OCI-LY7 (cell line): Measurements from ENCODE around the gene TSPAN19.

ENCODE experiments used
- EZH2phosphoT487 ChIP-seq: fragments of 200-600 bp; sonication (generic); IDR thresholded peaks from 2 replicates; pipeline ENCODE4 v1.6.1; 2018; ENCODE audit warnings: low read depth, borderline replicate concordance, mild to moderate bottlenecking, mixed run types, antibody characterized with exemption, low read length, moderate library complexity, mixed read lengths
- TF ChIP-seq, protein P1 (sequence below): fragments of 200-600 bp; sonication (generic); conservative IDR thresholded peaks from 2 replicates; pipeline ENCODE4 v1.5.1; 2014; ENCODE audit warnings: mild to moderate bottlenecking, antibody characterized with exemption, low read length, moderate library complexity, mixed read lengths

GRCh38 chr12:85043829-85044228, 7.8 kb upstream of the TSPAN19 start:
- TF ChIP-seq, protein P1, sequence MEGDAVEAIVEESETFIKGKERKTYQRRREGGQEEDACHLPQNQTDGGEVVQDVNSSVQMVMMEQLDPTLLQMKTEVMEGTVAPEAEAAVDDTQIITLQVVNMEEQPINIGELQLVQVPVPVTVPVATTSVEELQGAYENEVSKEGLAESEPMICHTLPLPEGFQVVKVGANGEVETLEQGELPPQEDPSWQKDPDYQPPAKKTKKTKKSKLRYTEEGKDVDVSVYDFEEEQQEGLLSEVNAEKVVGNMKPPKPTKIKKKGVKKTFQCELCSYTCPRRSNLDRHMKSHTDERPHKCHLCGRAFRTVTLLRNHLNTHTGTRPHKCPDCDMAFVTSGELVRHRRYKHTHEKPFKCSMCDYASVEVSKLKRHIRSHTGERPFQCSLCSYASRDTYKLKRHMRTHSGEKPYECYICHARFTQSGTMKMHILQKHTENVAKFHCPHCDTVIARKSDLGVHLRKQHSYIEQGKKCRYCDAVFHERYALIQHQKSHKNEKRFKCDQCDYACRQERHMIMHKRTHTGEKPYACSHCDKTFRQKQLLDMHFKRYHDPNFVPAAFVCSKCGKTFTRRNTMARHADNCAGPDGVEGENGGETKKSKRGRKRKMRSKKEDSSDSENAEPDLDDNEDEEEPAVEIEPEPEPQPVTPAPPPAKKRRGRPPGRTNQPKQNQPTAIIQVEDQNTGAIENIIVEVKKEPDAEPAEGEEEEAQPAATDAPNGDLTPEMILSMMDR, result no peak
- no peak for TF ChIP-seq EZH2phosphoT487
